Astrocyte of the hippocampus (primary cell): ENCODE measurements around the gene ZNF664.
A peak's percentile ranks its signal among the peaks of the same experiment; 100 is the strongest.

Source experiments
- DNase-seq: peaks from one replicate; pipeline ENCODE4 v3.0.0; 2011; ENCODE audit warnings: low read depth, low spot score

The ZNF664 gene

DNA sequence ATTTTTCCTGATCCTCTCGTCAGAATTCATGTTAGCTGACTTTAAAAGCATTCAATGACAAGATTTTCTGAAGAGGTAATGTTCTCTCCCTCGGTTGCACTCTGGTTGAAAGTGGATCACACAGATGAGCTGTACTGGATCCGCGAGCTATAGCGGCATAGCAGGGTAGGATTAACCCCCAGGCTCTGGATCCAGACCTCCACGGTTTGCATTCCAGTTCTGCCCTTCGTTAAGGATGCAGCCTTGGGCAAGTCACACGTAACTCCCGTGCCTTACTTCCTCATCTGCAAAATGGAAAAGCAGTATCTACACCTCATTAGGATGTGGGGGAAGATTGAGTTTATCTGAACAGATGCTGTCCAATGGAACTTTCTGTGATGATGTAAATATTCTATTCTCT is 14.1 kb upstream of the ZNF664 start:
- no peak for DNase-seq

DNA sequence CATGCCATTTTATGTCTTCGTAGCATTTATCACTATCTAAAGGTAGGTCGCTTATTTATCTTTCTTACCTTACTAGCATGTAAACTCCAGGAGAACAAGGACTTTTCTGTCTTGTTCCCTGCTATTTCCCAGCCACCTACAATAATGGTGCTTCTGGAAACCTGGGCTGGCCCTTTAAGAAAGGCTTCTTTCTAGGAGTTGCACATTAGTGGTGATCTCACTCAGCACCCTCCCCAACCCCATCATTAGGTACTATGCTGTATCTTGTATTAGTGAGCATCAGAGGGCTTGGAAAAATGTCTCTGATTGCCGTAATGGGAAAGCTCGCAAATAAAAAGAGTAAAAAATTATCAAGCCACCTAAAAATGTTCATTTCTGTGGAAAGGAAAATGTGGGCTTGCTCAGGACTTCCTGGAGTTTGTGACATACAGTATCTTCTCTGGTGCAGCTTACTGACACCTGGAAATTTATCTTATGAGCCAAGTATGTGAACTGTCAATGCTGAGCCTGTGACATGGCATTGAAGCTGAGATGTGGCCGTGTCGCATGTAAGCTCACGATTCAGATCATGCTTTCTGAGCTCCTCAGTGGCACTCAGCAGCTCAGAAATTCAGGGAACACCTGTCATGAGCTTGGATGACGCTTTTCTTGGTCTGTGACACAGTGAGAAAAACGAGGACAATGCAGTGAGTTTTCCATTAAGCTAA is 12.8 kb upstream of the ZNF664 start:
- DNase-seq = no peak

DNA sequence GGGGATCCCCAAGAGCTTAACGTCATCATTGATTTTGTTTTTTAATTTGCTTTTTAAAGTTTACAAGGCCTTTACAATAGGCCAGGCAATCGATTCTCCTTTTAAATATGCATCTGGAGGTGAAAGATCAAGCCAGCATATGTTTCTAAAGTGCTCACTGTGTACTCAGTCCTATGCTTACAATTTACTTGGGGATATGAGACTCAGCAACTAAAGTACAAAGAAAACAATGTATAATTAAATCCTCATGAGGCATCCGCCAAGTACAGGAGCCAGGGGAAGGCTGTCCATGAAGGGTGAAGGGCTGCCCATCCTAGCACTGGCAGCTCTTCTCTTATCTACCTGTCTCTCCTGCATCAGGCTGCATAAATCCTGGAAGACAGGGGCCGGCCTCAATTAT is 12.2 kb upstream of the ZNF664 start:
- DNase-seq = no peak

DNA sequence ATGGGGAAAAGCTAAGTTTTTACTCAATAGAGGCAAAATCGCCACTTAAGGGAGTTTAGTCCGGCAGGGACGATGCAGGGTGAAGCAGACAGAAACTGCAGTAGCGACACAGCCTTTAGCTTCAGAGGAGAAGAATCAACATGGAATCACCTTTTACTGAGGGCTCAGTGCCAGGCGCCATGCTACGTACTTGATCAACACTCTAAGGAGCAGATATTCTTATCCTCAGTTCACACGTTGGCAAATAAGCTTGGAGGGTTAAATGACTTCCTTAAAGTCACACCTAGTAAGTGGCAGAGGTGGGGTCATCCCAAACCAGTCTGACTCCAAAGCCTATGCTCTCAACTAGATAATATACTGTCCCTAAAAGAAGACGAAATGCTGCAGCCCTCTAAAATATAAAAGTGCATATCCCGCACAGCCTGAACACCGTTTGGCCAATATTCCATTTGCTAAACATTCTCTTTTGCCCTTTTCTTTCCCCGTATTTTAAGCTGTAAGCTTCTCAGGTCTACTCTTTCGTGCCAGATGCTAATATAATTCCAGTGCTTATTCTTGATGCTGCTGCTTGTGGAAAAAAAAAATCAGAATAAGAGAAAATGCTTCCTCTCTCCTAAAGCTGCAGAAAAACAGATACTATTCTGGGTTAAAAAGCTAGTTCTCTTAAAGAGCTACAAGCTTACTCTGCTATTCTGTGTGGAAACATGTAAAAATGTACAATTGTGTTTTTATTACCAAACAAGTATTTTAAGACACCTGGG is 11.2 kb upstream of the ZNF664 start:
- DNase-seq = no peak

DNA sequence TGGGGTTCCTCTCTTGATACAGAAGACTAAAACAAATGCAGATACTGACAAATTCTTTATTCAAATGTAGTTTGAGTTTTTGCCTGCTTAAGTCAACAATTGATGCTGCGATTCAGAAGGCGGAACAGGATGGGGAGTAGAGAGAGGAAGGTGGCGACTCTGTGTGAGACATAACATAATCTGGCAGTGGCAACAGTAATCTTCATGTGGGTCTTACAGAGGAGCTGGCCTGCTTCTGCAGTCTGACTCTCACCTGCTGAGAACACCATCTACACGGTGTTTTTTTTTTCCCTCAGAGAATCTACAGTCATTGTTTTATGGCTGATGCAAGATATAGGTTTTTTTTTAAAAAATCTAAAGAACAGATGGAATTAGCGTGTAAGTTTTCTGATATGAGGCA is 10.5 kb upstream of the ZNF664 start:
- DNase-seq = no peak

DNA sequence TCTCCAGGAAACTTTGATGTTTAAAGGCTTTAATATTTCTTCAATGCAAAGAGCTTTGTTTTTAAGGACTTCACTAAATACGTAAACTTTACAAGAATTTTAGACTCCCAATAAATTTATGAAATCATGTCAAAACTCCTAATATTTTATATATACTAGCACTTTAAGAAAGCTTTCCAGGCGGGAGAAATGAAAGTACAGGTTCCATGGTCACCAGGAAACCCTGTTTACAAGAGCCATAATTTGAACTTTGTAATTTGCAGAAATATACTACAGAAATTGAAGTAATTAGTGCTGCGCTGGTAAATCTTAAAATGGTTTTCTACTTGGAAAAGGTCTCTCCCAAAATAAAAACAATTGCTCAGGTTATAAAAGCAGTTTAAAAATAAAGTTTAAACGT is 9.2 kb upstream of the ZNF664 start:
- DNase-seq = no peak

DNA sequence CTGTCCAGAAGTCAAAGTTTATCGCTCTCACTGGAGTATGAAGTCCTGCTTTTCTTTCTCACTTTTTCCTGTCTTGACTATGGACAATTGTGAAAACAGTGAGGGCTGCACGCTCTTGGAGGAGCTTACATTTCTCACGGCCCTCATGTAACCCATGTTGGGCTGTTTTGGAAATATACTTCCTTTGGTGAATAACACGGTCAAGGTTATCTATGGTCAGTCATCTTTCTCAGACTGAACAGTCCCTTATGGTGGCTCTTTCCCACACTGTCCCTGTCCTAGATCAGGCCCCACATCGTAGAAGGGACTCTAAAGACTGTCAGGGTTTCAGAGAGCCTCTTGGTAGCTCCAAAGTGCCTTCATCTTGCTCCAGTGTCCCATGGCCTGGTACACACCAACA is 7.6 kb upstream of the ZNF664 start:
- DNase-seq = no peak

DNA sequence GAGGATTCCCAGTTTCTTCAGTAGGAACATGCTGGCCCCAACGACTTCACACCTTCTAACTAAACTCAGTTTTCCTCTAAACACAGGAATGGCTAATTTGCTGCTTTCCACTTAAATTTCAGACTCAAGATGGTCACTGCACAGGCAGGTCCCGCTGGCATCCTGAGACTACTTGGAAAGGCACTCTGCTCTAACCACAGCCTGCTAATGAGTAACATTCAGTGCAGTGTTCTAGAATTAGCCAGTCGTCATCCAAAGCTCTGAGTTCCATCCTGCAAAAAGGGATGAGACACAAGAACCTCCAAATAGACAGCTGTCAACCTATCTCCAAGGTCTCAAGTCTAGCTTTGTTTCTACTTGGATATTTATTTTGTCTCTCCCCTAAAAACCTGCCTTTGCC is 6.4 kb upstream of the ZNF664 start:
- peak; percentile 74 for DNase-seq

DNA sequence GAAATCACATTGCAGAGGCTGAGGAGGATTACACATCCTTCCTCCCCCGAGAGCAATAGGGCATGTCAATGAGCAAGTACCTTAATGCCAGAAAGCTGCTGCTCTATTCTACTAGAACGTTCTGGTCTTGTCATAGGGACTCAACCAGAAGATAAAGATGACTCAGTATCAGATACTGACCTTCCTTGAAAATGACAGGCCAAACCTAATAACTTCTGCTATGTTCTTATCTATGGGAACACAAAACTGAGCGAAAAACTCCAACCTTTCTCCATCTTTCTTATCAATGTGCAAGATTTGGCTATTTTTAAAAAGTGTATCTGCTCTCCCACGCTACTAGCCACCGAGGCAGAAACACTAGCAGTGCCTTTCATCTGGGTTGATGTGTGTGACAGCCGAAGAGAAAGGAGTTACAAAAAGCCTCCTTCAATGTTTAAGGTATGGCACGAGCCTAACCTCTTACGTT is 5.9 kb upstream of the ZNF664 start:
- no peak for DNase-seq

DNA sequence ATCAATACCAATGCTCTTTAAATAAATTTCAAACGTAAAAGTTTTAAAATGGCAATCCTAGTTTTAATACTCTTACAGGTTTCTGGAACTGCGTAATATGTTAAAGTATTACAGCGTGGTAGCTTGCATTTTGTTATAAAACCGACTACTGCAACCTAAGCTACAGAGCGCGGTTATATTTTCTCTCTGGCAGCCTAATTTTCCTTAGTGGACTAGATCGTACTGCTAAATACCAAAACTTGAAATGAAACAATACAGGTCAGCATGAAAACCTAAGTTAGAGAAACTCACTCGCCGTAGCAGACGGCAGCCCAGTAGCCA is 1.6 kb upstream of the ZNF664 start:
- DNase-seq = no peak

DNA sequence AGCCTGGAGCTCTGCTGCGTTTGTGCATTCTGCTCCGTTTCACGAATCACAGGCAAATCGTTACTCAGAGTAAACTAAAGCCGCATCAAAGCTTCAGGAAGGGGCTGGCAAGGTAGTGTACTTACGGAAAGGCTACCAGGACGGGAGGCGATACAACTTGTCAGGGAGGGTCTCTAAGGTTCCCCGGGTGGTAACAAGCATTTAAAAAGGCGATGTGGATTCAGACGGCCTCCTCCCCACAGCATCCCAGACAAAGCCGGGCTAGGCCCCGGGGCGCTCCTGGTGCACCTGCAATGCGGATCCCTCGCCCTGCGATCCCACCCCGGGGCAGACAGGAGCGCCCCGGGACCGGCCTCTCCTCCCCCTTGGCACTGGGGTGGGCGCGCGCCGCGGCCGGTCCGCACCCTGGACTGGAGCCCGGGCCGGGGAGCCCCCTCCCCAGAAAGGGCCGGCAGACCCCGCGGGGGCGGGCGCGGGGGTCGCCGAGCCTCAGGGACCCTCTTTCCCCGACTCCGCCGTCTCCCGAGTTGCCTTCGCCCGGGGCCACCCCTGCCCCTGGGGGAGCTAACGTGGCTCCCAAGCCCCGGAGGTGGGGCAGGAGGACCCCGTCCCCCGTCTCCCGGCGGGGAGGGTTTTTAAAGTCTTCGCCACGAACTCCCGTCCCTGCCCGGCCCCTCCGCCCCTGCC is 1.1 kb upstream of the ZNF664 start:
- peak; percentile 71 for DNase-seq

DNA sequence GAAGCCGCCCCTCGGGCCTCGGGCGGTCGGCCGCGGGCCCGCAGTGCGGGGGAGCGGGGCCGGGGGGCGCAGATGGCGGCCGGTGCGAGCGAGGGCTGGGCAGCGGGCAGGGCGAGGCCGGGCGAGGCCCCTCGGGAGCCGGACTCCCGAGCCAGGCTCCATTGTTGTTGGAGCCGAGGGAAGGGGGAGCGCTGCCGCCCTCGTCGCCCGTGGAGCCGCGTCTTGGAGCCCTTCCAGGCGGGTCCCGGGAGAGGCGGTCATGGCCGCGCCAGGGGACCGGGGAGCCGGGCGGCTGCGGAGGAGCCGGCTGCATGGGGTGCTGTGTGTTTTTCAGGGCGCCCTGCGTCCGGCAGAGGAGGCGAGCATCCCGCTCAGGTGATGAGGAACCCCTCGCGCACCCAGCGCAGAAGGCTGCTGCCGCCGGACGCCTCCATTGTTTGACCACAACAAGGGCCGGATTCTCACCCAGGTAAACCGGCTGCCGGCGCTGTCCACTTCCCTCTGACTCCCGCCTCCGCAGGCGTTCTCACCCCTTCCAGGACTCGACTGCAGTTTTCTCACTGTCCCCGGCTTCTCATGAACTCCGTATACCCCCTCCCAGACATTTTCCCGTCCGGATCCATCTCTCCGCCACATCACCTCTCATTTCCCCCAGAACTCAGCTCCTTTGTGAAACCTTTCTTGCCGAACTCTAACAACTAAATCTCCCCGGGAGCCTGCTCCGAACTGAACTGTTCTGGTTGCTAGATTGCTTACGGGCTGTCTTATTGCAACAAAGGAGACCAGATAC is 732 bp downstream of the ZNF664 start:
- peak; percentile 59 for DNase-seq

DNA sequence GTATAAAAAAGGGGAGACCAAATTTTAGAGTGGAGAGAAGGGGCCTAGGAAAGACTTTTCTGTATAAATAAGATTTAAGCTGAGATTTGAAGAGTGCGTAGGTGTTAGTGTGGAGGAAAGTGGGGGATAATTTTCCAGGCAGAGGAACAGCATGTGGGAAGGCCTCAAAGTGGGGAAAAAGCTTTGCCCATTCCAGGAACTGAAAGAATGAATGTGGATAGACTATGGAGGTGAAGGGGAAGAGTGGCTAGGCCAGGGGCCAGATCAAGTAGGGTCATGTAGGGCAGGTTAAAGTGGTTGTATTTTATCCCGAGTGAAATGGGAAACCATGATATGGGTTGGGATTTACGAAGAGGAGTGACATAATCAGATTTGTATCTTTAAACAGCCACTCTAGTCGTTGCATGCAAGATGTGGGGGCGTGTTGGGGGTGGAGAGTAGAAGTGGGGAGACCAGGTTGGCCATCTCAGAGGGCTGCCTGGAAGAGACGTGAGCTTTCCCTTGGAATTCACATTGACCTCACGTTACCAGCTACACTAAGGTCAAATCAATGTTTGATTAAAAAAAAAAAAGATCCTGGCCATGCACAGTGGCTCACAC is 3.3 kb downstream of the ZNF664 start:
- no peak for DNase-seq

DNA sequence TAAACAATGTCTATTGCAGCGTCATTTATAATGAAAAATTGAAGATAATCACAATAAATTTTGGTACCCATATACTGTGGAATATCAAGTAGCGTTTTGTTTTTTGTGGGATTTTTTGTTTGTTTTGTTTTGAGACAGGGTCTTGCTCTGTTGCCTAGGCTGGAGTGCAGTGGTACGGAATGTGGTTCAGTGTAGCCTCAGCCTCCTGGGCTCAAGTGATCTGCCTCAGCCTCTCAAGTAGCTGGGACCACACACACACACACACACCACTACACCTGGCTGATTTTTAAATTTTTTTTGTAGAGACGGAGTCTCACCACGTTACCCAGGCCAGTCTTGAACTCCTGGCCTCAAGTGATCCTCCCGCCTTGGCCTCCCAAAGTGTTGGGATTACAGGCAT is 6.6 kb downstream of the ZNF664 start:
- no peak for DNase-seq

DNA sequence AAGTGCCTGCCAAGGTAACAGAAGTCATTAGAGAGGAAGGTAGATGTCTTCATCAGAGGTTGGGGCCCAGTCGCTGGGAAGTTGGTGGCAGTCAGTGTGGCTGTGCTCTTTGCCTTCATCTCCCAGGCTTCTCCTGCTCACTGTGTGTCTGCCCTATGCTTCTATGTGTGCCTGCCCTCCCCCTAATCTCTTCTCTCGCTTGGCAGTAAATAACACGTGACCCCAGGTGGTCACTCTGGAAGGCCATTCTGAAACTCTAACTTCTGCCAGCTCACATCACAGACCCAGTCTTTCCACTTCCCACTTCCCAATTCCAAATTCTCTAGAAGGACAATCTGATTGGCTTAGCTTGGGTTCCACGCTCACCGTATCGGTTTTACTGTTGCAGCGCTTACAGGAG is 9.3 kb downstream of the ZNF664 start:
- DNase-seq = no peak

DNA sequence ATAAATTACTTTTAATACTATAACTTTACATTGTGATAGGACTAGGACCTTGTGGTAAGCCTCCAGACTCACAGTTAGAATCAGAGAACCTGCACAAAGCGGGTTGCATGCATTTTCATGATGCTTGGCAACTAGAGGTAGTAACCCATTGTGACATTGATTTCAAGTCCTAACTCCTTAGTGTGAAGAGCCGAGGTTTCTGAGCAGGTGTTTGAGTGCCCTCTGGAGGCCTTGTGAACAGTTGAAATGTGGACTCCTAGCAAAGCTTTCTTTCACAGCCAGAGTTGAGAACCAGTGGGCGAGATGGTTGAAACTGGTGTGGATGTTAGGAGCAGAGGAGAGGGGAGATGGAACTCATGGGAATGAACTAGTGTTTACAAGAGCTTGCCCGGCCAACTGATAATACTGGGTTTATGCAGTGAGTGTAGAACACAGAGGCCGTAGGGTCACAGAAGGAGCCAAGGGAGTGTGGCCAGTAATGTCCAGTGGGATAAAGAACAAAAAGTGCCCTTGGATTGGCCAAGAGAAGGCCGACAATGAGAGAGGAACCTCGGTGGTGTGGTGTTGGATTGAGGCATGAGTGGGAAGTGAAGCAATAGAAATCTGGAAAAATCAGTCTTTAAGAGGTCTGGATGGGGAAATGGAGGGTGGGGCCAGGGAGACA is 10.9 kb downstream of the ZNF664 start:
- DNase-seq = peak; percentile 77

DNA sequence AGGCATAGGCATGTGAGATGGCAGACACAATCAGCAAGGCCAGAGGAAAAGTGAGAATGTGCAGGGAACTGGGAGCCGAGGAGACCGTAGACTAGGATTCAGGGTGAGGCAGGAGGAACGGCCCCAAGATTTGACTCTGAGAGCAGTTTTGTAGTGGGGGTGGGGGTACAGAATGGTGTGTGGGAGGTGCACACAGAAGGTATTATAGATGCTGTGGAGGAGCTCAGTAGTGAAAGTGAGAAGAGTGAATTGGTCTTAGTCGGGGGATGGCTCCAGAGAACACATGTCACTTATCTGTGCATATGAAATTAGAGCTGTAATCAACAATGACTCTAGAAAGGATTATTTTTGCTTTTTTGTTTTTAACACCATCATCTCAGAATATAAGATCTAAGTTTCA is 11.9 kb downstream of the ZNF664 start:
- DNase-seq = no peak

DNA sequence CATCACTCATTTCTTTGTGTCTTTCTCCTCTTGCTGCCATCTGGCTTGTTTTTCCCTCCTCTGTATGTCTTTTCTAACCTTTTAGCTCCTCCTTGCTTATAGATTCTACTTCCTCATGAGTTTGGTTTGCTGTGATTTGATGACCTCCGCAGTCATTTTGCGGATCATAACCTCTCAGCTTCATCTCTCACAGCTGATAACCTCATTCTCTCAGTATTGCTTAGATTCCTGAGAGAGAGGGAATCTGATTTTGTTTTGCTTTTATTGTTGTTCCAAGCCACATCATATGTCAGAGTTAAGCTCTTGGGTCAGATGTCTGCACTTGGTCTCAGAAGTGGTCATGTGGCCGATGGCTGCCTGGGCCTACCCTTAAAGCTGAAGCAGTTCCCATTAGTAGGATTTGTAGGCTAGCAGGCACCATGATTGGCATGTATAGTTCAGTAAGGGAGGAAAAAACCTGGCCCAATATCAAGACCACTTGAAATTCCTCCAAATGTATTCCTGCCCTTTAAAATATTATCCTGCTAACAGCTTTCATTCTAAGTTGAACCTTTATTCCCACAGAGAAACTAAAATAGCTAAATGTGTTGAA is 13.5 kb downstream of the ZNF664 start:
- DNase-seq = no peak

DNA sequence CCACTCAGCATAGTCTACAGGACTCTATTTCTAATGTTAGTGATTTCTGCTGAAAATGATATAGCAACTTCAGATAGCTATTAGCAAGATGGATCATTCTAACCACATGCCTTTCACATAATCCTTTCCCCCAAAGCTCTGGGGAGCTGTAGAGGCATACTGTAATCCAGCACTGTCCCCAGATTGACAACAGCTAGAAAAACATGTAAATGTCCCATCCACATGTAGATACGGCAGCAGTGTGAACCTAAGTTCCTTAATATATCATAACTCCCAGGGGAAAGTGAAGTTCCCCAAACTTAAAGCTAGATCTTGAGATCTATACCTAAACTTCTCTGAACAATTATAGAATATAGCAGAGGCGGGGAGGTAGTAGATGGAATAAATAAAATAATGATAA is 14.0 kb downstream of the ZNF664 start:
- DNase-seq = no peak

DNA sequence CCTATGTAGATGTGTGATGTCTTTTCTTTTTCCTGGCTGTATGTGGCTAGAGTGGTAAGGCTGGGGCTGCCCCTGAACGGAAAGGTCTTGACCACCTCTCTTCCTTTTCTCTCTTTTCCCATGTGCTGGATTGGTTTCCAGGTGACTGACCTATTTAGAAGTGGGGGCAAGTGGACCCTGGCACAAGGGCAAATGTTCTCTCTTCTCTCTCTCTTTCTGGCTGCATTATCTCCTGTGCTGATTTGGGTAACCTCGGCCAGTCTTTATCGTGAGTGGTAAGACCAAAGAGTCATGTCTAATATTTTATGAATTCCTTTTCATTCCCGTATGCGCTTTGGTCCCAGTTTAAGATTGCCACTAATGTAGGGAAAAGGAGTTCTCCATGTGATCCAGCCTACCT is 16.2 kb downstream of the ZNF664 start:
- no peak for DNase-seq

DNA sequence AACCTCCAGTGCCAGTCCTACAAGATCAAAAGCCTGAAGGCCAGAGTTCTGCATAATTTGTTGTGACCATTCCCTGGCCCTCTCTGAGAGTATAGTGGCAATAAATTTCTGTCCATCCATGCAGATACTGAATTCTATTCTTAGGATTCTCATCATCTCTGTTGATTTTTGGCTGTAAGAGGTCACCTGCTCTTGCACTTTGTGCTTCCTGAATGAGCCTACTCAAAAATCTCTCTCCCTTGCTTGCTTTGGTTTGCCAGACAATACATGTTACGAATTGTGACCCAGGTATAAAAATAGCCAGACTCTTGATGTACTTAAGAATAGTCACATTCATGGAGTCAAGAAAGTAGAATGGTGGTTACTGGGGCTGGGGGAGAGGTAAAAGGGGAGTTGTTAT is 16.7 kb downstream of the ZNF664 start:
- DNase-seq = no peak
